ENCODE results near the gene PAK5.

- TF ChIP-seq EZH2 (IDR thresholded peaks at IDR 0.05; ENCODE audit: low read length, unreplicated experiment), result no peak
- no peak for TF ChIP-seq CTCF (conservative IDR thresholded peaks at IDR 0.05; ENCODE audit: low read depth, low read length)
These were observed 324.8 kb downstream of the PAK5 start for GRCh38 chr20:9514072-9514460.

Data from PC-3 (cell line).